ENCODE measurements around the gene CD37.

- TF ChIP-seq CTCF (IDR thresholded peaks at IDR 0.05) (no peak), POLR2A (IDR thresholded peaks at IDR 0.05) (no peak)
These were observed 16.9 kb upstream of the CD37 start for GRCh38 chr19:49318296-49318695.

Measured in right lobe of liver (tissue), 4 donors.